GM18861 (cell line): Measurements from ENCODE around the gene KLF16.

Experiments used
- ATAC-seq: cut with Tn5 transposase; IDR thresholded peaks from one replicate; pipeline ENCODE4 v1.9.1; 2021; ENCODE audit not compliant: unreplicated experiment

Gene KLF16

DNA sequence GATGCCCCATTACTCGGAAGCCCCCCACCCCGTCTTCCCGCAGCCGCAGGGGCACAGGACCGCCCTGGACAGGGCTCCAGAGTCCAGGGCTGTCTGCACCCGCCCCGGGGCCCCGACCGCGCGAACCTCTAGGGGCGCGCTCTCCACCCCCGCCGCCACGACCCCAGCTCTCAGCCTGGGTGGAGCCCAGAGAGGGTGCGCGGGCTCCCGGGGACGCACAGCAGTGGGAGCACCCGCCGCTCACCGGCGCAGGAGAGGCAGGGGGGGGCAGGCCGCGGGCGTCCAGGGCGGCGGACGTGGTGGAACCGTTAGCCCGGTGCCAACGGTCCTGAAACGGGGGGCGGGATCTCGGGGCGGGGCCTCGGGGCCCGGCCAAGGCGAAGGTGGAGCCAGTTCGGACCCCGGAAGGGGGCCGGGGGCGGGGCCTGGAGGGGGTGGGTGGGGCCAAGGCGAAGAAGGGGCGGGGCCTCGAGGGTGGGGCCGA lies 51.4 kb downstream of the KLF16 start, which contains the start of gene ATP8B3:
ATP8B3 (minus strand) TSS at position 335 of the 484 bp plus-strand sequence. CDS start 540 bp downstream, outside the sequence.
- peak; percentile 13 for ATAC-seq

GRCh38 chr19:1811472-1811894 lies 51.9 kb downstream of the KLF16 start:
- ATAC-seq = no peak

GRCh38 chr19:1810439-1811160 lies 52.8 kb downstream of the KLF16 start:
- ATAC-seq = no peak

GRCh38 chr19:1809678-1810077 lies 53.7 kb downstream of the KLF16 start:
- no peak for ATAC-seq

- no peak for ATAC-seq
Observed at GRCh38 chr19:1808395-1808731, 55.0 kb downstream of the KLF16 start.

GRCh38 chr19:1807695-1808394 lies 55.5 kb downstream of the KLF16 start:
- no peak for ATAC-seq

DNA sequence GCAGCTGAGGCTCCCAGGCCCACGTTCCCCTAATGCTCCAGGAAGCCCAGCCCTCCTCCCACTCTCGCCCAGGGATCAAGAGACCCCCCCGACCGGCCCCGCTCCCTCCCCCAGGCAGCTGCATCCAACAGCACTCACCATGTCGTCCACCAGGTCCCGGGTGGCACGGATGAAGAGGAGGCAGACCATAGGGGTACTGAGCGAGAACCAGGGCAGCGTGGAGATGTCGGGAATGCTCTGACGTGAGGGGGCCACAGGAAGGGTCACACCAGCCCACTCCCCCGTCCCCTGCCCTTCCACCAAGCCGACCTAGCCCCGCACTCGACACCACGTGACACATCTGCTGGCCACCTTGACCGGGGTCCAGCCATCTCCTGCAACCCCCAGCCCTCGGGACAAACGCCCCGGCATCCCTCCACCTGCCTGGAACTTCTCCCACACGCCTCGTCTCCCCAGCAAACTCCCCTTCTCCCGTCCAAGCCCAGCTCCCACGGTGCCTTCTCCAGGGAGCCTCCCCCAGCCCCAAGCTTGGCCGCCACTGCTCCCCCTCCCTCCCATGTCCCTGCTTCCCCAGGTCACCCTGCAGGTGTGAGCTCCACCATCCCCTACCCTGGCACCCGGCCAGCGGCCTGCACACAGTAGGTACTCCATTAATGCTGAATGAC lies 56.2 kb downstream of the KLF16 start:
- ATAC-seq = no peak

GRCh38 chr19:1806184-1807029 lies 57.0 kb downstream of the KLF16 start:
- ATAC-seq = no peak

DNA sequence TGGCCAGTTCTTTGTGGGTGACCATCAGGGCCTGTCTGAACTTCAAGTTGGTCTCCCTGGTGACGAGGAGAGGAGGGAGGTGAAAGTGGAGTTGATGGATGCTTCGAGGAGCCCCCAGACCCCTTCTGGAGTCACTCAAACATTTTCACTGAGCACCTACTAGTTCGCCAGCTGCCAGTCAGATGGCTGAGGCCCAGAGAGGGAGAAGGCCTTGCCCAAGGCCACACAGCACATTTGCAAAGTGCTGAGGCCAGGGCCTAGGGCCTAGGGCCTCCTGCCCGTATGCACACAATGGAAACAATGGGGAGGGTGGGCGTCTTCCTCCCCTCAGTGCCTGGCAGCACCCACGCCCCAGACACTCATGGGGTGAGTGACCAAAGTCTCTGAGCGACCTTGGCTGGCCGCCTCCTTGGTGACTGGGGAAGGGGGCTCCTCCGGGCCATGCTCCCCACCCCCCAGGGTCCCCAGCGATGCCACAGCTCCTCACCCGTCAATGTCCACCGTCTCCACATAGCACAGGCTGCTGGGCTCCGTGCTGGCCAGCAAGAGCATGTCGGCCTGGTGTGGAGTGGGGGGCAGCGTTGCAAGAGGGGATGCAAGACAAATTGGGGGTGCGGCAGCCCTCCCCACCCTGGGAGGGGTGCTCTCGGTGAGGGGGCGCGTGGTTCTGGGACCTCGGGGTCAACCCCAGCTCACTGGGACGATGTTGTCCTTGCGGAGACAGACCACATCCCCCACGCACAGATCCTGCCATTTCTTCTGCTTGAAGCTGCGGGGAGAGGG lies 57.8 kb downstream of the KLF16 start:
- no peak for ATAC-seq

GRCh38 chr19:1804858-1805257 lies 58.5 kb downstream of the KLF16 start:
- ATAC-seq = no peak
